GM10266 (cell line): ENCODE data around the gene POU6F1.
A peak's percentile ranks its signal among the peaks of the same experiment; 100 is the strongest.

ENCODE experiments used
- DNase-seq: peaks from one replicate; pipeline ENCODE4 v3.0.0; 2012; ENCODE audit errors: extremely low spot score
- CTCF ChIP-seq: IDR thresholded peaks from 2 replicates; pipeline ENCODE4 v1.5.1; 2012; ENCODE audit warnings: mild to moderate bottlenecking, low read depth; ENCODE audit not compliant: control insufficient read depth, insufficient read depth; ENCODE audit errors: missing control alignments

The POU6F1 gene

GRCh38 chr12:51174501-51174900 lies 43.4 kb downstream of the POU6F1 start:
- no peak for TF ChIP-seq CTCF
- DNase-seq, result no peak

GRCh38 chr12:51172515-51173431 lies 45.1 kb downstream of the POU6F1 start, which contains the start of gene TFCP2:
Gene TFCP2, minus strand, starts transcription at chr12:51173135. Its CDS starts 713 bp downstream, at chr12:51172422.
- DNase-seq, result peak; percentile 89
- TF ChIP-seq CTCF, result no peak

GRCh38 chr12:51171884-51172514 lies 45.9 kb downstream of the POU6F1 start:
- DNase-seq, result no peak
- no peak for TF ChIP-seq CTCF

GRCh38 chr12:51163795-51164194 lies 54.1 kb downstream of the POU6F1 start:
- no peak for TF ChIP-seq CTCF
- DNase-seq, result no peak

- no peak for DNase-seq
- TF ChIP-seq CTCF, result no peak
These were observed 55.6 kb downstream of the POU6F1 start for GRCh38 chr12:51162217-51162616.

- no peak for DNase-seq
- no peak for TF ChIP-seq CTCF
These were observed 56.9 kb downstream of the POU6F1 start for GRCh38 chr12:51160814-51161459.

- DNase-seq, result no peak
- TF ChIP-seq CTCF, result no peak
These were observed 61.6 kb downstream of the POU6F1 start for GRCh38 chr12:51156245-51156765.
